Uterus (tissue), 4 donors: Measurements from ENCODE around the gene DSG1. TPM values are rescaled to one million over a fixed set of nuclear protein-coding genes. Genes with fewer than 3 reads are reported as not detected.

Experiments used
- DNase-seq, 2 donors: peaks; one replicate each; pipeline ENCODE4 v3.0.0-alpha.2; 2019 to 2020
- H3K27ac ChIP-seq, 2 donors: fragments of 200-600 bp; sonication (generic); 1 replicate in 1 of 2; 2 replicates in 1 of 2; pipeline ENCODE4 v1.5.1; 2016 to 2018
- H3K27me3 ChIP-seq, 2 donors: fragments of 200-600 bp; sonication (generic); one replicate each; pipeline ENCODE4 v1.5.1; 2018 to 2019; ENCODE audit warnings: control low read depth in 1 of 2
- H3K36me3 ChIP-seq, 2 donors: fragments of 200-600 bp; sonication (generic); one replicate each; pipeline ENCODE4 v1.5.1; 2019; ENCODE audit warnings: control low read depth in 1 of 2
- H3K4me1 ChIP-seq, 2 donors: fragments of 200-600 bp; sonication (generic); one replicate each; pipeline ENCODE4 v1.5.1; 2018 to 2019; ENCODE audit warnings: control low read depth in 1 of 2
- H3K4me3 ChIP-seq, 2 donors: fragments of 200-600 bp; sonication (generic); 1 replicate in 1 of 2; 2 replicates in 1 of 2; pipeline ENCODE4 v1.5.1; 2018 to 2019; ENCODE audit warnings: mild to moderate bottlenecking in 1 of 2
- H3K9me3 ChIP-seq, 2 donors: fragments of 200-600 bp; sonication (generic); one replicate each; pipeline ENCODE4 v1.5.1; 2019; ENCODE audit warnings: control low read depth in 1 of 2
- POLR2A ChIP-seq, 2 donors: fragments of 450-650 bp; IDR thresholded peaks; one replicate each; pipeline ENCODE4 v1.6.1; 2016; ENCODE audit warnings: antibody characterized with exemption in 2 of 2, mild to moderate bottlenecking in 1 of 2, moderate library complexity in 1 of 2
- intact Hi-C: fragments of 100-400 bp; cut with DNase I; formaldehyde crosslinking; loops from one replicate; pipeline ENCODE4 v1.15.1; 2023; ENCODE audit warnings: low total_unique reads
- total RNA-seq, 4 donors: library from RNA; depleted of rRNA in 3 of 4; stranded (reverse); fragments of >200 nt in 3 of 4; gene quantifications; one replicate each; pipeline versions ENCODE4 v1.1.0 to v1.2.4, GENCODE V29; 2014 to 2023
- TF ChIP-seq, protein P1 (sequence below), 4 experiments: fragments of 200-600 bp in 2 of 4; fragments of 450-650 bp in 2 of 4; sonication (generic) in 2 of 4; IDR thresholded peaks; one replicate each; pipeline ENCODE4 v1.5.1; 2016 to 2019; ENCODE audit warnings: antibody characterized with exemption in 4 of 4, mild to moderate bottlenecking in 2 of 4, moderate library complexity in 1 of 4
- donor health status: DM: yes; HTN: yes; CAD: no.

DSG1 gene
- under 1 TPM in 1 of 4 donors, not detected in 3; 0.14 TPM for total RNA-seq

- no peak within 1 kb of the TSS for H3K27ac ChIP-seq
- H3K36me3 ChIP-seq = no peaks in the 10 kb centered on the region
- TF ChIP-seq, protein P1, sequence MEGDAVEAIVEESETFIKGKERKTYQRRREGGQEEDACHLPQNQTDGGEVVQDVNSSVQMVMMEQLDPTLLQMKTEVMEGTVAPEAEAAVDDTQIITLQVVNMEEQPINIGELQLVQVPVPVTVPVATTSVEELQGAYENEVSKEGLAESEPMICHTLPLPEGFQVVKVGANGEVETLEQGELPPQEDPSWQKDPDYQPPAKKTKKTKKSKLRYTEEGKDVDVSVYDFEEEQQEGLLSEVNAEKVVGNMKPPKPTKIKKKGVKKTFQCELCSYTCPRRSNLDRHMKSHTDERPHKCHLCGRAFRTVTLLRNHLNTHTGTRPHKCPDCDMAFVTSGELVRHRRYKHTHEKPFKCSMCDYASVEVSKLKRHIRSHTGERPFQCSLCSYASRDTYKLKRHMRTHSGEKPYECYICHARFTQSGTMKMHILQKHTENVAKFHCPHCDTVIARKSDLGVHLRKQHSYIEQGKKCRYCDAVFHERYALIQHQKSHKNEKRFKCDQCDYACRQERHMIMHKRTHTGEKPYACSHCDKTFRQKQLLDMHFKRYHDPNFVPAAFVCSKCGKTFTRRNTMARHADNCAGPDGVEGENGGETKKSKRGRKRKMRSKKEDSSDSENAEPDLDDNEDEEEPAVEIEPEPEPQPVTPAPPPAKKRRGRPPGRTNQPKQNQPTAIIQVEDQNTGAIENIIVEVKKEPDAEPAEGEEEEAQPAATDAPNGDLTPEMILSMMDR (IDR thresholded peaks at IDR 0.05) = no peak
- TF ChIP-seq POLR2A (IDR thresholded peaks at IDR 0.05) = no peak
- no peak within 1 kb of the TSS for H3K4me3 ChIP-seq
- no peaks in the 10 kb centered on the region for H3K9me3 ChIP-seq
- no peaks in the 10 kb centered on the region for H3K4me1 ChIP-seq
- no peak for DNase-seq
- intact Hi-C loops = no loop called here
- H3K27me3 ChIP-seq = no peaks in the 10 kb centered on the region
Measured at GRCh38 chr18:31317860-31318259, at the start of gene DSG1. Gene DSG1 (plus strand): TSS chr18:31318160. CDS start chr18:31318301, 141 bp downstream.

GRCh38 chr18:31268985-31269406, 49.0 kb upstream of the DSG1 start:
- no peaks in the 10 kb centered on the region for H3K9me3 ChIP-seq
- DNase-seq = no peak
- intact Hi-C loops = no loop called here
- H3K4me1 ChIP-seq = no peaks in the 10 kb centered on the region
- no peak overlapping the region for H3K27ac ChIP-seq
- no peaks in the 10 kb centered on the region for H3K27me3 ChIP-seq
- H3K4me3 ChIP-seq = no peak overlapping the region
- no peak for TF ChIP-seq POLR2A (IDR thresholded peaks at IDR 0.05)
- TF ChIP-seq, protein P1 (IDR thresholded peaks at IDR 0.05) = no peak
- H3K36me3 ChIP-seq = no peaks in the 10 kb centered on the region

DNA sequence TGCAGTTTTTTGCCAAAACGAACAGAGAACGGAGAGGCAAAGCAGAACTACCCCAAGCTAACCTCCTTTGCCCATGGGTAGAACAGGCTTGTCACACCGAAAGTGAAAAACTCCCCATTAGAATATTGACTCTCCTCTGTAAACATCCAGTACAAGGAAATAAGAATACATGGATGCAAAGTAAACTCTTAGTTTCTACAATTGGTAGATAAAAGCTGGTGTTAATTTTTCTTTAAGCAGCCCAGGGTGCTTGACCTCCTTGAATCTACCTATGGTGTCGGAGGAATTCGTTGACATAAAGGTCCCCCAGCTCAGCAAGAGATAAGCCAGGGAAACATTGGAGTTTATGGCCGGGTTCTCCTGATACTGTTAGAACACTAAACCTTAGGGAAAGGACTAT, 48.4 kb upstream of the DSG1 start:
- DNase-seq = no peak
- TF ChIP-seq POLR2A (IDR thresholded peaks at IDR 0.05) = no peak
- TF ChIP-seq, protein P1 (IDR thresholded peaks at IDR 0.05) = no peak
- intact Hi-C loops = no loop called here
- Histone ChIP-seq H3K36me3 (no peaks in the 10 kb centered on the region), H3K4me1 (no peaks in the 10 kb centered on the region), H3K27ac (no peak overlapping the region), H3K4me3 (no peak overlapping the region), H3K9me3 (no peaks in the 10 kb centered on the region), H3K27me3 (no peaks in the 10 kb centered on the region)

- no peaks in the 10 kb centered on the region for H3K27me3 ChIP-seq
- no peak overlapping the region for H3K27ac ChIP-seq
- intact Hi-C loops = no loop called here
- H3K4me3 ChIP-seq = no peak overlapping the region
- H3K36me3 ChIP-seq = no peaks in the 10 kb centered on the region
- DNase-seq = no peak
- H3K4me1 ChIP-seq = no peaks in the 10 kb centered on the region
- TF ChIP-seq, protein P1 (IDR thresholded peaks at IDR 0.05) = no peak
- TF ChIP-seq POLR2A (IDR thresholded peaks at IDR 0.05) = no peak
- H3K9me3 ChIP-seq = no peaks in the 10 kb centered on the region
Measured at GRCh38 chr18:31270578-31270977, 47.4 kb upstream of the DSG1 start.

- DNase-seq = no peak
- H3K27ac ChIP-seq = no peak overlapping the region
- H3K9me3 ChIP-seq = no peaks in the 10 kb centered on the region
- no peaks in the 10 kb centered on the region for H3K36me3 ChIP-seq
- H3K4me1 ChIP-seq = no peaks in the 10 kb centered on the region
- intact Hi-C loops = no loop called here
- no peaks in the 10 kb centered on the region for H3K27me3 ChIP-seq
- H3K4me3 ChIP-seq = no peak overlapping the region
- TF ChIP-seq, protein P1 (IDR thresholded peaks at IDR 0.05) = no peak
- no peak for TF ChIP-seq POLR2A (IDR thresholded peaks at IDR 0.05)
Measured at GRCh38 chr18:31273812-31274527, 44.0 kb upstream of the DSG1 start.
